GF-D8 (cell line): Measurements from ENCODE around the gene LAD1.

Source experiments
- DNase-seq: peaks from one replicate; lab custom pipeline; 2025; lab: John Stamatoyannopoulos, UW

Gene LAD1

DNA sequence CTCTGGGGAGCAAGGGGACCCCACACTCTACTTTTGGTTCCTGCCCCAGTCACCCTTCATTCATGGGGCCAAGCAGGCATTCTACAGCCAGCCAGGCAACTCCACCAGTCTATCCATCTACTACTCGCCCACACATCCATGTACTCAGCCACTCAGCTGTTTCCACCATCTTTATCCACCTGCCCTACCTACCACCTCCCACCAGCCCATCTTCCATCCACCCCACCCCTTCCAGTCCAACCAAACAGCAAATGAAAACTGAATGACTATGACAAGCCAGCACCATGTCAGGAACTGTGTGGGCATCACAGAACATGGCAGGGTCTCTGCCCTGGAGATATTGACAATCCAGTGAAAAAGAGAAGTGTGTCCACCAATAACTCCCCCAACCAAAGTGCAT is 7.9 kb downstream of the LAD1 start:
- DNase-seq, result no peak

DNA sequence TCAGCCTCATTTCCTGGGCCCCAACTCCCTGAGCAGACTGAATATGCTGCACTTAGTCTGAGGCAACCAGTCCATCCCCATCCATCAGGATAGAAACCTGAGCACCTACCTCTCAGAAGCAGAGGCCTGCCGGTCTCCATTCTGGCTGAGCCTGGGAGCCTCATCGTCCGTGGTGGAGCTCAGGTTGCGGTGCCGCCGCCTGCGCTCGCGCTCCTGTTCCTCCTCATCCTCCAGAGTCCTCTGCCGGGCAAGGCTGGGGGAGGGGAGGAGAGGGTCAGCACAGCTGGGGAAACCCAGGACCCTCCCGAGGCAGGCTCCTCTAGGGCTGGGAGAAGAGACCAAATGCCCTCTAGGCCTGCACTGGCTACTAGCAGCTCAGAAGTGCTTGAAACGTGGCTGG is 10.1 kb downstream of the LAD1 start:
- no peak for DNase-seq

DNA sequence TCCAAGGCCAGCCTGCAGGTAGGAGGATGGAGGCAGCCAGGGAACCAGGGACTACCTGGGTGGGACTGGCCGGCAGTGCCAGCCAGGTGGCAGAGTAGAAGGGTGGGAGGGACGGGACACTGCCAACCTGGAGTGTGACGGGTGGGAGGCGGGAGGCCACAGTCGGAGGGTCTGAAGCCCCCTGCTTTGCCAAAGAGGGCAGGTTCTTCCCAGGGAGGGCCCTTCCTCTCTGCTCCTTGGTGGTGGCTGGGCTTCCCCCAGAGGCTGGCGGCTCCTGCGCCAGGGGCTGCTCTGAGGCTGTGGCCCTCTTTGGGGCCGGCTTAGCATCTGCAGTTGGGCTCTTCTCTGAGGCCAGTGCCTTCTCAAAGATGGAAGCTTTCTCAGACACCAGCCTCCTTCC is 12.9 kb downstream of the LAD1 start:
- no peak for DNase-seq

DNA sequence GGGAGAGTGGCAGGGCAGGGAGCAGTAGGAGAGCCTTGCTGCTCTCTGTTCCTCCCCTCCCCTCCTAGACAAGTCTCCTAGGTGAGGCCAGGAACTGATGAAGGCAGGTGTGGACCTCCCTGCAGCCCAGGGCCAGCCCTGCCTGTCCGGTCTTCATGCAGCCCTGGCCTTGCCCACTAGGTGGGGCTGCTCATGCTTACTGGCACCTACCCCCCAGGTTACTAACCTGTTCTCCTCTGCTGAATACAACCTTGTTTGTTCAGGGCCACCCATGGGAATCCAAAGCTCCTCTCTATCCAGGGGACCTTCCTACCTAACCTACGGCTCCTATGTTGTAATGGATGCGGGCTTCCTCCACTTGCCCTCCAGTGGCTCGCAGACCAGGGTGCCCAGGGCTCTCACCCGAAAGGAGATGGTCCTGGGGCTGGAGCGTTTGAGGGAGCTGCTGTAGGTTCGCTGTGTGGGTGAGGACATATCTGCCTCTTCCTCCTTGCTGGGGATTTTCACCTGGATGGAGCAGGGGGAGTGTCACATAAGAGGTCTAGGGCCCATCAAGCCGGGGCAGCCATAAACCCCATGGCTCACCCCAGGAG is 13.7 kb downstream of the LAD1 start:
- DNase-seq, result no peak

DNA sequence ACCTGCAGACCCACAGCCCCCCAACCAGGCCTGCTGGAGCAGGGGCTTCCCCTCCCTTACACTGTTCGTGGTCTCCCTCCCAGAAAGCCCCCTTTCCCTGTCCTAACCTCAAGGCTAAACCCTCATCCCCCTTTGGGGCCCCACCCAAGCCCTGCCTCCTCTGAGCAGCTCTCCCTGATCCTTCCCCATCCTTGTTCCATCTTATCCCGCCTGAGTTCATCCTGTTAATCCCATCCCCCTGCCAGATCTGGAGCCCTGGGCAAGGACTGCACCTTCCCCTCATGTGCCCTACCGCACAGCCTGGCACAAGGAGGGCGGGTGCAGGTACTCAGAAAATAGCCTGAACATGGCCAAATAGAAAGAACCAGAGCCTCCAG is 14.7 kb downstream of the LAD1 start:
- no peak for DNase-seq

DNA sequence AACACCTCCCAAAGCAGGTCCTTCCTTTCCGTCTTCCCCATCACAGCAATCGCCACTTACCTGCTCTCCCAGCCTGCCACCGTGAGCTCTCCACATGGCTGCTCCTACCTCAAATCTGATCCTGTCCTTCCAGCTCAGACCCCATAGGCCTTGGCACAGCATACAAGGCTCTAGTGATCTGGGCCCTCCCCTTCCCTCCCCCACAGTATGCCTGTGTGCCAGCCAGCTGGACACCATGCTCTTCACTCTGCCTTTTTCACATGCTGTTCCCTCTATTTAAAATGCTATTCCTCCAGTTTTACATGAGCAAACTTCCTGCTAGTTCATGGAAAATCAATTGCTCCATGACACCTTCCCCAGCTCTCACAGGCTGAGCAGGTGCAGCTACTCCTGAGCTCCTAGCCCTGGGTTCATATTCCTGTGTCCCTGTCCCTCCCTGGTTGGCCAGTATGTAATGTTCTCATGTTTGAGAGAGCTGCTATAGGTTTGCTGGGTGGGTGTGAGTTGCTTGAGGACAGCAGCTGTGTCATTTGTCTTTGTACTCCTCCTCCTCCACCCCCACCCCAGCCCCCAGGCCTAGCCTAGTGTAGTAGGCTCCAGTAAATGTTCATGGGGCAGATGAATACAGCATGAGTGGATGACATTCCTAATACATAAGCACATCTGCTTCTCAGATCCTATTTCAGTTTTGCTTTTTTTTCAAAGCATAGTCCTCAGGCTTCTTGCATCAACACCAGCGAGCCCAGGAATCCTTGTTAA is 15.3 kb downstream of the LAD1 start:
- DNase-seq, result no peak

DNA sequence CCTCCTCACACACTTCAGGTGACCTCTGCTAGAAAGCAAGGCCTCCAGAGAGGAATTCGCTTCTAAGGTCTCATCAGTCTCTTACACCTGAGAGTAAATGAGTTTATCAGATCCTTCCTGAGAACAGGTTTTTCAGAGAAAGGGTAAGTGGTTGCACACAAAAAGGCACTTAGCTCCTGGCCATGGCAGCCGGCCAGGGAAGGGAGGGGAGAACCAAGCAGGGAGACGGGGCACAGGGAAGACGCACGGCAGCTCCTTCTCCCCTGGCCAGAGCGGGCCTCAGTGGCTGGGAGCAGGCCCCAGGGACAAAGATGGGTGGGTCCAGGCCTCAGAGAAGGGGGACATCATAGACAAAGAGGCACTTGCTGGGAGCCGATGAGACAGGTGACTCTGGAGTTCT is 18.0 kb downstream of the LAD1 start:
- DNase-seq, result no peak

DNA sequence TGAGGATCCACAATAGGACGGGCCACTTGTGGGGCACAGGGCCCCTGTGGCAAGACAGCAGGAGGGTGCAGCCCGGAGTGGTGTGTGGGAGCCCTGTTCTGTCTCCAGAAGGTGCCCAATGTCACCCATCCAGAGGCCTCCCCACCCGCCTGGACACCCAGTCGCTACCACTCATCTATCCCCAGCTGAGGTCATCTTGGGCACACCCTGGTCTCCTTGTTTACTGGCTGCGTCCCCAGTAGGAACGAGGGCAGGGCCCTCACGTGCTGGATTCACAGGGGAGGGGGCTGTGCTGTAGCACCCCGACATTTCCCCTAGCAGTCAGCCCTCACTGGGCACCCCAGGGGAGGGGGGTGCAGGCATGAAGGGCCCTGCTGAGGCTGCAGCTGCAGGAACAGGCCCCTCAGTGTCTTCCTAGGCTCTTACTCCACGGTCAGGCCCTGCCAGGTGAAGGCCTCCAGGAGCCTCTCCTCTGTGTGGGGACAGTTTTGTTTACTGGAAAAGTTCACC is 19.3 kb downstream of the LAD1 start:
- DNase-seq, result no peak

DNA sequence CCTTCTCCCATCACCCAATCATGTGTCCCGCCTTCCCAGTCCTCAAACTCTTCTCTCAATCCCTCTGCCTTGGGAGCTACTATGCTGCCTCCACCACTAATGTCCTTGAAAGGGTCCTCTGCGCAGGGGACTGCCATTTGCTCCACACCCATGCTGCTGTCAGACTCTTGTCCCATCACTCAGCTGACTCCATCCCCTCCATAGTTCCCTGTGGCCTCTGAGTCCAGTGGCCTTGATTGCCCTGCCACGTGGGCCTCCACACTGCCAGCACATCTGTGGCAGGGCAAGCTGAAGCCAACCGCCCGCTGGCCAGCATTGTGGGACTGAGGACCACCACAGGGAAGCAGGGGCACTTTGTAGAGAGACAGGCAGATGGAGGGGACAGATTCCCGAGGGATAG is 20.3 kb downstream of the LAD1 start:
- DNase-seq, result no peak

DNA sequence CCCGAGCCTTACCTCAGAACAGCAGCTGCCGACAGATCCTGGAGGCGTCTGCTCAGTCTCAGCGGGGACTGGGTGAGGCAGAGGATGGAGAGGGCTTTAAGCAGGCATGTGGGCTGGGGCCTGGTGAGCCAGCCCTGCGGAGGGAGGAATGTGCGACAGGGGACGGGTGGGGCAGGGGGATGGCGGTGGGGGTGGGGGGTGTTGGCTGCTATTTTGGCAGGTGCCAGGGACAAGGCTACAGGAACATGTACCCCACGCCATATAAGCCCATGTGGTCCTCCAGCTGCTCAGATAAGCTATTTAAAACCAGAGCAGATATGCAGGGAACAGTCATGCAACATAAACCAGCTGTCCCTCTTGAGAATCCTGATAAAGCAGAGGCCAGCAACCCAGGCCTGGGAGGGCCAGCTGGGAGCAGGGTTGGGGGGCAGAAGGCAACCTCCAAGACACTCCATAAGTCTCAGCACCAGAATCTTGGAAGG is 21.5 kb downstream of the LAD1 start, which contains the start of gene TNNT2:
Gene TNNT2 (minus strand): TSS at position 70 of the 482 bp plus-strand sequence. CDS start 4,426 bp downstream, outside the sequence.
- DNase-seq, result no peak

DNA sequence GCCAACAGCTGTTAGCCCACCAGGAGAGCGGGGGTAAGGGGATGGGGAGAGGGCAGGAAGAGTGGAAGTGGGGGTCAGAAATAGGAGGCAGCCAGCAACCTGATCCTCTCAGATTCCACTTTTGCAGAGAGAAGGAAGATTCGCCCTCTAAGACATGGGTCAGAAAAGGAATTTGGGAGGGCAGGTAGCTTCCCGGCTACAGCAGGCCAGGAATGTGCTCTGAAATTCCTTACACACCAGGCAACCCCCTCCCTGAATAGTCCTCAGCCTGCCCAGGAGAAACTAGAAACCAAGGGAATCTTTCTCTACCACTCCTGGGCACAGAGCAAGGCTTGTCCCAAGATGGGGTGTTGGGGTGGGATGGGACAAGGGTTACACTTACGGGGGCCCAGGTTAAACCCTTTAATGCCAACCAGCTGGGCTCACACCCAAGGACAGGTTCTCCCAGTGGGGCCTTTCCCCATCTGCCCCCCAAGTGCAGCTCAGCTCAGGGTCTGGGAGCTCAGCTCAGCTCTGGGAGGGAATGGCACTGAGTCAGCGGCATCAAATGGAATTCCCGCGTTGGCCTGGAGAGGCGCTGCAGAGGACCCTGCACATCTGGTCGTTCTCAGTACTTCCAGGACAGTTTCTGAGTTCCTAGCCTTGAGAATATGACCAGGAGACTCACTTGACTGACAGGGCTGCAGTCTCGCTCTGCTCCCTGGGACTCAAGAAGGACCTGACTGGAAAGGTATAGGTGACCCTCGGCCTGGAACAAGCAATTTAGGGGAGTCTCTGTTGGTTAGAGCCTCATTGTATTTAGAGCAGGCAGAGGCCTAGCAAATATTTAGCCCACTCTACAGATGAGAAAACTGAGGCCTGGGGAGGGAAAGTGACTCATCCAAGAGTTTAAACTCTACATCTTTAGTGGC is 22.4 kb downstream of the LAD1 start:
- DNase-seq, result no peak

DNA sequence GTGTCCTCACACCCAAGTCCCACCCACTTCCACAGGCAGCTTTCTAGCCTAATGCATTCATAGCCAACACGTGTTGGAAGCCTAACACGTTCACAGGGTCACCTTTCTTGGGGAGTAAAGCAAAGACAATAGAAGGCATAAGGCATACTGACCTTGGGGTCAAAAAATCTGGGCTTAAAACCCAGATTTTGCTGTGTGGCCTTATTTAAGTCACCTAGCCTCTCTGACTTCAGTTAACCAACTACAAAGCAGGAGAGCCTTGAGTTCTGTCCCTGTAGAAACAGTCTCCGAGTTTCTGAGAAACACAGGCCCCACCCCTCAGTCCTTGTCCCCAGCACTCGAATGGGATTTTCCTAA is 23.0 kb downstream of the LAD1 start:
- DNase-seq, result no peak

DNA sequence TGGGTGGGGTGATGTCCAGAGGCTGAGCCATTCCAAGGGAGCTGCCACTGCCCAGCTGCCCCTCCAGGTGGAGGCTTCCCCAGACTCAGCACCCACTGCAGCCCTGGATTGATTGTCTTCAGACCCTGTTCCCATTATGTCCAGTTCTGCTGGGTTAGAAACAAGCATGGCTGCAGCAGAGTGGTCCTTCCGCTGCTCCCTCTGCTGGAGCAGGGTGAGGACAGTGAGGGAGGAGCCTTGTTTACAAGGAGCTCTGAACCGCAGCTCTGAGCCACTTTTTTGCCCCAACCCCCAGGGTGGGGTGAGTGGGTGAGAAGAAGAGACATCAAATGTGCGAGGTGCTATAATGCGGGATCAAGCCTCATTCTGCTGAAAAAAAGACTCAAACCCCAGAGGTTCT is 24.0 kb downstream of the LAD1 start:
- DNase-seq, result no peak

DNA sequence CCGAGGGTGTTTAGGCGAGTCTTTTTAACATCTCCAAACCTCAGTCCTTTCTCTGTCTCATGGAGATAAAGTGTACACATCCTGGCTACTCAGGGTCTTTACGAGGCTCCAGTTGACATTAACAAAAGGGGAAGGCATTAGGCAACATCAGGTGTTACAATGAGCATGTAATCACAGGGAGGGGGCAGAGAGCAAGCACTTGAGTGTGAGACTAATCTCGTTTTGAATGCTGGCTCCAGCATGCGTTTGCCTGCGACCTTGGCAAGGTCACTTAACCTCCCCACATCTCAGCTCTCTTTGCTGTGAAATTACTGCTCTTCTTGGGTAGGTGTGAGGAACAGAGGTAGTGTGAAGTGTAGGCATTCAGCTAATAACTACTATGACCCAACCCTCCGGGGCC is 24.8 kb downstream of the LAD1 start:
- DNase-seq, result no peak

DNA sequence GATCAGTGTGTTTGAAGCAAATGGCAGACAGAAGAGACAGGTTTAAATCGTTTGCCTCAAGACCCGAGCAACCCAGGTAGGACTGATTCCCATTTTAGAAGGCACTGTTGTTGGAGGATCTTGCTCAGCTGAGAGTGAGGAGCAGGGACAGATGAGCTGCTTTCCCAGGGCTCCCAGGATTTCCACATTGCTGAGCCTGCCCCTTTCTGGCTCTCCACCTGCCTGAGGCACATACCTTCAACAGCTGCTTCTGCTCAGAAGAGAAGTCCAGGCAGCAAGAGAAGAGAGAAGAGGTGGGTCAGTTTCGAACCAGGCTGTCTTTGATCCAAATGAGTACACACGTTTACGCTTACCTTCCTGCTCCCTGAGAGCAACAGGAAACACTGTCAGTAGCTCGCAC is 27.3 kb downstream of the LAD1 start:
- DNase-seq, result no peak

DNA sequence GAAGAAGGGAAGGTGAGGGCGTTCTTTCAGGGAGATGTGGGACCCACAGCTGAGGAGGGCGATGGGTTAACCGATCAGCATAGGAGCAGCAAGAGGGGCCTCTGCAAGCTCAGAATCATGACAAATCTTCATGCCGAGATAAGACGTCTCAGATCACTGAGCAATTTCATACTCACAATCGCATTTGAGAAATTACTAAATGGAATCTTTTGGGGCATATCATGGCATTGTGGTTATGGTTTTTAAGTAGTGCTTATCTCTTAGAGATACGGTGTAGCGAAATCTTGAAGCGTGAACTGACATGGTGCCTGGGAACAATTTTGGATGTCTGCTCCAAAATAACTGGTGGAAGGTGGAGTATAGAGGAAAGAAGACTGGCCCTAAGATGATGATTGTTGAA is 27.8 kb downstream of the LAD1 start:
- DNase-seq, result no peak

DNA sequence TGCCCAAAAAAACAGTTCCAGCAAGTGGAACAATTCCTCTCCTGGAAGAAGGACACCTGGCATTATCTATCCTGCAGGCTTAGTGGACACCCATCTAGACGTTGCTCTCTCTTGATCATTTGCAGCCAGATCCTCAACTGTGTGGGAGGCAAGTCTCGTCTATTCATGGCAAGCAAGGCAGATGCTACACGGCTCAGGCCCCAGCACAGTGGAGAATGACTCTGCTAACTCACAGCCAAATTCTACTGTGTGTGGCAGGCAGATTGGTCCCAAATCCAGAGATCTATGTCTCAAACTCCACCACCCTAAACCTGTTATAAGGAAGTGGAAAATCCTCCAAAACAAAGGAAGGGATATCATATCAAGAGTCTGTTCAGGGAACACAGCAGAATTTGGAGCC is 28.6 kb downstream of the LAD1 start:
- DNase-seq, result no peak

DNA sequence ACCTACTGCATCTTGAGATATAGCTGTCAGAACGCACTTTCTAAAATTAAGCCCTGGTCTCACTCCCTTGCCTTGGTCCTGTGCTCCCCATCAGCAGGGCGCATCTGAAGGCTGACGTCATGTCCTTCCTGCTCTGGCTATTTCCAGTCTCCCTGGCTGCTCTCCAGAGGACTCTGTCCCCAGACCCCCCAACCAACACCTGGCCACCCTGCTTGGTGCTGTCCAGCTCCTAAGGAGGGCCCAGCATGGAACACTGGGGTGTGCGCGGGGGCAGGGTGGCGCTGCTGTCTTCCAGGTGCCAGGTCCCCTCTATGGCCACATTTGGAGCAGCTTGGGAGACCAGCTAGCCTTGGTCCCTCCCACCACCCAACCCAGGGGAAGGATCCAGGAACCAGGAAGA is 29.9 kb downstream of the LAD1 start:
- no peak for DNase-seq

DNA sequence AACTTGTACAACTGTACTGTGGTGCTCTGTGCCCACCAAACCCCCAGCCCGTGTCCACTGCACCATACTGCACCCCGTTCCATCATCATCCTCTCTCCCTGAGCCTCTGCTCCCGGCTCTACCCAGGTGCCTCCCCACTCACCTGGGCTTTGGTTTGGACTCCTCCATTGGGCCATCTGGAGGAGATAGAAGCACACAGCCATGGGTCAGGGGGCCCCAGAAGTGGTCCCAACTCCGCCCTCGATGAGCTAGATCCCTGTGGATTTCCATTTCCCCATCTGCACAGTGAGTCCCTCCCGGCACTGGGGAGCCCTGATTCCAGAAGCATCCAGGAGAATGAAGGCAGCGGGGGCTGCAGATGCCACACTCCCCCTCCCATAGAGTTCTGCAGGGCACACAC is 32.4 kb downstream of the LAD1 start:
- no peak for DNase-seq

DNA sequence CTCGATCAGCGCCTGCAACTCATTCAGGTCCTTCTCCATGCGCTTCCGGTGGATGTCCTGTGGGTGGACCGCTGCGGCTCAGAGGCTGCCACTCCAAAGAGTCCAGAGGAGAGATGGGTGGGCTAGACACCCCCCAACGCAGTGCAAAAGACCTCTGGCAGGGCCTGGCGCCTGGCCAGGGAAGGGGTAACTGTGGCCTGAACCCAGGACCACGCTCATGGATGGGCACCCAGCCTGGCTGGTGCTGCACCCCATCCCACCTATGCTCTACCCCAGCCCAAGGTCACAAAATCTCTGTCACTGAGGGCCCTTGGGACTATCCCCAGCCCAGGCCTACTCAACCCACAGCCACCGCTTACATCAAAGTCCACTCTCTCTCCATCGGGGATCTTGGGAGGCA is 33.9 kb downstream of the LAD1 start:
- DNase-seq, result no peak

DNA sequence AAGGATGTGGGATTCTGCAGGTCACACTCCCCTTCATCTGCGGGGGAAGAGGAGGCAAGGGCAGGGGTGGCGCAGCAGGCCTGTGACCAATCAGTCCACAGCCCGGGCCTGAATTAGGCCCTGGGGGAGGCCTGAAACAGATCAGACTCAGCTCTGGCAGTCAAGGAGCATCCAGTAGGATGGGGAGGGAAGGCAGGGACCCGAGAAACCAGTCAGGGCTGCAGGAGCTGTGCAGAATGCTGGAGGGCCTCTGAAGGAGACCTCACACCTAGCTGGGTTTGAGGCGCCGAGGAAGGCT is 34.4 kb downstream of the LAD1 start:
- no peak for DNase-seq

DNA sequence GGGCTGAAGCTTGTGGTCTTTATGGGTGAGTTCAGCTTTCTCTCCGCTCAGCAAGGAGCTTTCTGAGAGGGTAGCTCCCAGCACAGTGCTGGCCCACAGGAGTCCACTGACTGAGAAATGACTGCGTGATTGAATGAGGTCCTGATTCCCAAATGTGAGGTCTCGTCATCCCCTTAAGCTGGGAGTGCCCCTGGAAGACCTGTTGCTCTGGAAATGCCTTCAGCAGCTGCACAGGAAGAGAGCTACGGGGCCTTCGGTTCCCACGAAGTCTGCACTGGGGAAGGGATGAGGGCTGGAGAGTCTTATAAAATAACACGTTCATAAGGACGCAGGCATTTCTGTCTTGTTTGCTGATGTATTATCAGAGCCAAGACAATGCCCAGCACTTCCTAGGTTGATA is 35.7 kb downstream of the LAD1 start:
- DNase-seq, result no peak

DNA sequence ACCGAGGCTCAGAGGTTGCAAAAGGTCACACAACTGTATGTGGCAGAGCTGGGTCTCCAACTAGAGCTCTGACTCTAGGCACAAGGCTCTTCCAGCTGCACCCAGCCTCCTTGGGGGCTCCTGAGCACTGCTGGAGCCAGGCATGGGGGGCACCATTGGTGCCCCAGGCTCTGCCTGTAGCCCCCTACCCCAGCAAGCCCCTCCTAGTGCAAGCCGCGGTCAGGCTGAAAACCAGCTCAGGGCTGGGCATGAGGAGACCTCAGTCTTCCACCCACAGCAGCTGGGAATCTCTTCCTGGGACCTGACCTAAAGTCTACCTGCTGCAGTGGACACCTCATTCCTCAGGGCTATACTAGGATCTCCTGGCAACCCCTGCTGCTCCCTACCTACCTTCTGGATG is 36.2 kb downstream of the LAD1 start:
- DNase-seq, result no peak
